GM18505 (cell line): ENCODE measurements around the gene ZNF597.

Experiments
- ATAC-seq: cut with Tn5 transposase; IDR thresholded peaks from one replicate; pipeline ENCODE4 v1.9.1; 2021; ENCODE audit not compliant: unreplicated experiment
- POLR2A ChIP-seq: IDR thresholded peaks from 4 replicates; pipeline ENCODE4 v1.6.1; 2011; ENCODE audit warnings: borderline replicate concordance; ENCODE audit not compliant: insufficient read depth, insufficient read length; ENCODE audit errors: extremely low read depth

The ZNF597 gene

DNA sequence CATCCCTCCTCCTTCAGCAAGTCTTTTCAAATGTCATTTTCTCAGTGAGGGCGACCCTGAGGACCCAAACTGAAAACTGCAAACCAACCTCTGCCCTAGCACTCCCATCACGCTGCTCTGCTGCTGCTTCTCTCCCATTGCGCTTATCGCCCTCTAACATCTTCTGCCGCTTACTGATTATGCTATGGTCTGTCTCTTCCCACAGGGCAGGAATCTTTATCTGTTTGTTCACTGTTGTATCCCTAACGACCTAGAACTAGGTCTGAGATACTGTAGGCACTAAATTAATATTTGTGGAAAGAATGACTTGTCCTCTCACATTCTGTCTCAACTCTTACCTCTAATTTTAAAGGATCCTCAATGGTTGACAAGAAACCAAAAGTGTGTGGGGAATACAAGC is 55.0 kb downstream of the ZNF597 start:
- no peak for ATAC-seq
- TF ChIP-seq POLR2A, result no peak

DNA sequence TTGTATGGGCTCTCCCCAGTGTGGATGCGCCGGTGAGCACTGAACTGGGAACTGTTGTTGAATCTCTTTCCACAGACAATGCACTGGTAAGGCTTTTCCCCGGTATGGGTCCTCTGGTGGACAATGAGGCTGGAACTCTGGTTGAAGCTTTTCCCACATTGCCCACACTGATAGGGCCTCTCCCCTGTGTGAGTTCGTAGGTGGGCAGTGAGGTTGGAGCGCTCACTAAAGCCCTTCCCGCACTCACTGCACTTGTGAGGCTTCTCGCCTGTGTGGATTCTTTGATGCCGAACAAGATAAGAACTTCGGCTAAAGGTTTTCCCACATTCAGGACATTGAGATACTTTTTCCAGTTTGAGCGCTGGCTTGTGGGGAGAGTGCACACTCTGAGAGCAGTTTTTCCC is 60.3 kb downstream of the ZNF597 start:
- TF ChIP-seq POLR2A, result no peak
- ATAC-seq, result no peak
